Endothelial cell of umbilical vein (primary cell): ENCODE data around the gene KCNMB4. TPM values are rescaled to one million over a fixed set of nuclear protein-coding genes. Genes with fewer than 3 reads are reported as not detected.
A peak's percentile ranks its signal among the peaks of the same experiment; 100 is the strongest.

Experiments used
- Bru-seq: library from RNA; stranded (reverse); fragments of 400-500 nt; gene quantifications from one replicate; lab custom pipeline; 2021; lab: Mats Ljungman, UMichigan
- BruChase-seq, 2 experiments: library from RNA; stranded (reverse); fragments of 400-500 nt; gene quantifications; one replicate each; lab custom pipeline; 2021; lab: Mats Ljungman, UMichigan
- BruUV-seq: library from RNA; stranded (reverse); fragments of 400-500 nt; replicated peaks from 2 replicates; lab custom pipeline; 2021; lab: Mats Ljungman, UMichigan
- CTCF ChIA-PET: fragments of 300-600, 350-600 bp; sonication (Branson Sonifier 250); formaldehyde crosslinking; loops from one replicate; lab custom pipeline; 2021; ENCODE audit warnings: antibody characterized with exemption, inconsistent platforms; lab: Charles Lee
- POLR2A ChIA-PET: fragments of 300-600, 350-600 bp; sonication (Branson Sonifier 250); formaldehyde crosslinking; loops from one replicate; lab custom pipeline; 2021; ENCODE audit warnings: antibody characterized with exemption, inconsistent platforms; lab: Charles Lee
- DNase-seq: peaks from one replicate; pipeline ENCODE4 v3.0.0-alpha.2; 2011; ENCODE audit warnings: low read depth, low spot score
- FAIRE-seq: peaks from 2 replicates; lab custom pipeline; 2011; peaks lifted over from hg19 to GRCh38; lab: Jason Lieb, UNC
- H2AFZ ChIP-seq: 2 replicates; pipeline ENCODE4 v1.6.0; 2012; ENCODE audit warnings: low read depth, low read length, control low read depth, inconsistent platforms
- H3K27ac ChIP-seq: 2 replicates; pipeline ENCODE4 v1.5.1; 2011; ENCODE audit warnings: low read depth, mild to moderate bottlenecking, control low read depth, low read length, moderate library complexity; ENCODE audit not compliant: insufficient read depth
- H3K27me3 ChIP-seq, 2 experiments: 2 replicates each; pipeline versions ENCODE4 v1.6.0 to v1.6.1; 2011; ENCODE audit warnings: low read length in 2 of 2, mixed read lengths in 1 of 2; ENCODE audit not compliant: control insufficient read depth in 2 of 2, insufficient read depth in 2 of 2
- H3K36me3 ChIP-seq, 2 experiments: 2 replicates in 1 of 2; 3 replicates in 1 of 2; pipeline ENCODE4 v1.5.1; 2011; ENCODE audit warnings: low read length in 2 of 2, mild to moderate bottlenecking in 1 of 2, moderate library complexity in 1 of 2; ENCODE audit not compliant: control insufficient read depth in 2 of 2, insufficient read depth in 2 of 2; ENCODE audit errors: extremely low read depth in 1 of 2
- H3K4me1 ChIP-seq: 3 replicates; pipeline ENCODE4 v1.5.1; 2011; ENCODE audit warnings: mild to moderate bottlenecking, low read length; ENCODE audit not compliant: control insufficient read depth, insufficient read depth; ENCODE audit errors: extremely low read depth
- H3K4me2 ChIP-seq: 2 replicates; pipeline ENCODE4 v1.6.1; 2011; ENCODE audit warnings: low read length, control low read depth, mixed read lengths; ENCODE audit not compliant: insufficient read depth
- H3K4me3 ChIP-seq, 3 experiments: fragments of 200-600 bp in 1 of 3; sonication (generic), shearing (Covaris generic) in 1 of 3; replicated peaks in 1 of 3; 2 replicates each; pipeline ENCODE4 v1.5.1; 2011 to 2016; ENCODE audit warnings: control low read depth in 3 of 3, low read length in 3 of 3, mild to moderate bottlenecking in 2 of 3, inconsistent platforms in 1 of 3, low read depth in 1 of 3, moderate library complexity in 1 of 3; ENCODE audit not compliant: insufficient read depth in 1 of 3
- H3K79me2 ChIP-seq: 2 replicates; pipeline ENCODE4 v1.6.0; 2012; ENCODE audit warnings: low read length, inconsistent platforms; ENCODE audit not compliant: control insufficient read depth, insufficient read depth
- H3K9ac ChIP-seq: replicated peaks from 2 replicates; pipeline ENCODE3; 2011; ENCODE audit warnings: low read length, control low read depth; ENCODE audit not compliant: insufficient read depth; ENCODE audit errors: extremely low read depth
- H3K9me1 ChIP-seq: replicated peaks from 3 replicates; pipeline ENCODE4 v1.6.0; 2011; ENCODE audit warnings: mild to moderate bottlenecking, low read length; ENCODE audit not compliant: control insufficient read depth, insufficient read depth; ENCODE audit errors: extremely low read depth
- H3K9me3 ChIP-seq: replicated peaks from 2 replicates; pipeline ENCODE4 v1.5.1; 2012; ENCODE audit warnings: low read length, inconsistent platforms; ENCODE audit not compliant: control insufficient read depth, insufficient read depth
- H4K20me1 ChIP-seq: replicated peaks from 2 replicates; pipeline ENCODE3; 2011; ENCODE audit warnings: mild to moderate bottlenecking, low read length; ENCODE audit not compliant: control insufficient read depth, insufficient read depth; ENCODE audit errors: extremely low read depth
- CTCF ChIP-seq, 2 donors: IDR thresholded peaks; 1 replicate in 1 of 2; 2 replicates in 1 of 2; pipeline ENCODE4 v1.5.1; 2011; ENCODE audit warnings: low read length in 2 of 2, mild to moderate bottlenecking in 2 of 2, moderate library complexity in 2 of 2, control low read depth in 1 of 2, inconsistent platforms in 1 of 2, low read depth in 1 of 2; ENCODE audit not compliant: insufficient read depth in 1 of 2; ENCODE audit errors: extremely low read depth in 1 of 2
- EZH2 ChIP-seq: IDR thresholded peaks from 2 replicates; pipeline ENCODE4 v1.6.1; 2012; ENCODE audit warnings: borderline replicate concordance, low read depth, mild to moderate bottlenecking, moderate library complexity, low read length, inconsistent platforms; ENCODE audit not compliant: severe bottlenecking
- FOS ChIP-seq: IDR thresholded peaks from 2 replicates; pipeline ENCODE4 v1.6.1; 2011; ENCODE audit warnings: mild to moderate bottlenecking, low read length, moderate library complexity, borderline replicate concordance; ENCODE audit not compliant: insufficient read depth
- GATA2 ChIP-seq: IDR thresholded peaks from 2 replicates; pipeline ENCODE4 v1.7.0; 2011; ENCODE audit warnings: low read depth, mild to moderate bottlenecking, moderate library complexity, mixed read lengths, low read length; ENCODE audit not compliant: insufficient read length, insufficient read depth
- JUN ChIP-seq: IDR thresholded peaks from 2 replicates; pipeline ENCODE4 v1.6.1; 2011; ENCODE audit warnings: borderline replicate concordance, low read depth; ENCODE audit not compliant: insufficient read length, insufficient read depth
- MAX ChIP-seq: IDR thresholded peaks from 2 replicates; pipeline ENCODE4 v1.6.1; 2011; ENCODE audit not compliant: insufficient read depth, insufficient read length
- MYC ChIP-seq: IDR thresholded peaks from one replicate; pipeline ENCODE4 v1.6.1; 2011; ENCODE audit warnings: mild to moderate bottlenecking, low read depth, low read length
- POLR2A ChIP-seq: IDR thresholded peaks from 2 replicates; pipeline ENCODE4 v1.6.1; 2012; ENCODE audit warnings: low read depth, mild to moderate bottlenecking, control low read depth, low read length
- POLR2AphosphoS5 ChIP-seq: IDR thresholded peaks from 2 replicates; pipeline ENCODE4 v1.6.1; 2012; ENCODE audit warnings: low read depth, mild to moderate bottlenecking, control low read depth, low read length, moderate library complexity; ENCODE audit not compliant: insufficient read depth
- dilution Hi-C: fragments of 300-500 bp; cut with MboI; formaldehyde crosslinking; loops from one replicate; pipeline ENCODE4 v1.15.0; 2019; ENCODE audit warnings: low sequenced_read_pairs; ENCODE audit not compliant: extremely low pct_ligation_motif_present
- intact Hi-C: fragments of 100-400 bp; cut with micrococcal nuclease; formaldehyde crosslinking; loops from one replicate; pipeline ENCODE4 v1.10.0; 2022
- long read RNA-seq: library from polyadenylated mRNA; stranded (forward); transcript quantifications from one replicate; pipeline ENCODE4 v2.0.0, GENCODE V29; 2021
- polyA minus RNA-seq, 3 experiments: library from RNA; depleted of rRNA, polyadenylated mRNA; stranded (reverse); fragments of >200 nt; gene quantifications; 1 replicate in 1 of 3; 2 replicates in 2 of 3; pipeline ENCODE4 v1.2.3, GENCODE V29; 2011
- polyA plus RNA-seq, 4 experiments: library from polyadenylated mRNA; depleted of rRNA in 3 of 4; stranded (reverse) in 3 of 4; unstranded in 1 of 4; fragments of >200 nt; gene quantifications; 2 replicates each; pipeline versions ENCODE4 v1.2.1 to v1.2.3, GENCODE V29; 2011 to 2012; ENCODE audit warnings: missing spikeins in 1 of 4
- total RNA-seq: library from RNA; stranded (reverse); gene quantifications from 2 replicates; pipeline ENCODE4 v1.2.3, GENCODE V29; 2021

The KCNMB4 gene, protein sequence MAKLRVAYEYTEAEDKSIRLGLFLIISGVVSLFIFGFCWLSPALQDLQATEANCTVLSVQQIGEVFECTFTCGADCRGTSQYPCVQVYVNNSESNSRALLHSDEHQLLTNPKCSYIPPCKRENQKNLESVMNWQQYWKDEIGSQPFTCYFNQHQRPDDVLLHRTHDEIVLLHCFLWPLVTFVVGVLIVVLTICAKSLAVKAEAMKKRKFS
- total RNA-seq (0.97 and 2.1 TPM in 2 replicates), polyA plus RNA-seq (2.0 and 2.4 TPM in 2 replicates), polyA minus RNA-seq (2.2 TPM in 2 replicates), Bru-seq, nascent RNA (percentile 39 among the genes with signal in this experiment), BruChase-seq, experiment 1, labeled RNA remaining after a 6-hour chase (percentile 58 among the genes with signal in this experiment), BruChase-seq, experiment 2, labeled RNA remaining after a 2-hour chase (percentile 54 among the genes with signal in this experiment)
- 1.9 and 2.3 TPM in 2 replicates for polyA plus RNA-seq (2011; cell fraction: cytosol; rRNA removed)
- 1.0 and 1.3 TPM in 2 replicates for polyA plus RNA-seq (2011; cell fraction: nucleus; rRNA removed)
- 1.2 and 1.3 TPM in 2 replicates for polyA plus RNA-seq (2012)
- polyA minus RNA-seq (2011; cell fraction: cytosol; rRNA and poly(A)+ RNA removed): not detected
- 1.3 TPM in 2 replicates for polyA minus RNA-seq (2011; cell fraction: nucleus; rRNA and poly(A)+ RNA removed)
- long read RNA-seq, full-length matches to known transcripts: 7 of 7 reads
- long read RNA-seq, partial matches to known transcripts: 0 of 7 reads
- long read RNA-seq, other reads (novel, unspliced or antisense): 0 of 7 reads

- Histone ChIP-seq H3K4me3 (peak within 1 kb of the TSS; percentile 60 to 67 (median 64)), H4K20me1 (no peaks in the 10 kb centered on the region), H3K4me1 (peaks cover 14% of the 10 kb centered on the region), H3K9me1 (no peaks in the 10 kb centered on the region), H3K27me3 (peaks cover 16 to 33% of the 10 kb centered on the region in 2 experiments), H3K9me3 (no peaks in the 10 kb centered on the region), H3K4me2 (peak within 1 kb of the TSS; percentile 80), H3K27ac (no peak within 1 kb of the TSS), H3K36me3 (no peaks in the 10 kb centered on the region), H2AFZ (peak within 1 kb of the TSS; percentile 86), H3K9ac (no peak within 1 kb of the TSS), H3K79me2 (no peaks in the 10 kb centered on the region)
- DNase-seq (peak; percentile 51), FAIRE-seq (no peak)
- dilution Hi-C loops (no loop called here), intact Hi-C loops (loop anchor here (2.0 to 10.0 kb wide), 5 partner anchors 123 to 465 kb away; partner anchors contain the start of gene CNOT2)
- BruUV-seq: no TSS peak
- ChIA-PET POLR2A (no interaction called here), CTCF (interaction anchor here (0.6 to 1.7 kb wide), 5 partner anchors 9 to 465 kb away, joined by 3 to 8 read pairs (median 3); no protein-coding TSS in a partner anchor)
- TF ChIP-seq CTCF (IDR thresholded peaks at IDR 0.05; ENCODE audit: extremely low read depth in 1 of 2, insufficient read depth in 1 of 2, low read depth in 1 of 2, low read length in 2 of 2): no peak
- TF ChIP-seq MYC: no peak
- TF ChIP-seq GATA2: no peak
- no peak for TF ChIP-seq FOS
- TF ChIP-seq POLR2A: no peak
- TF ChIP-seq EZH2: no peak
- TF ChIP-seq MAX: no peak
- TF ChIP-seq JUN: no peak
- no peak for TF ChIP-seq POLR2AphosphoS5
Measured at GRCh38 chr12:70365648-70366518, at the start of gene KCNMB4. KCNMB4 (plus strand) TSS chr12:70366290; CDS start chr12:70366735, 445 bp downstream.
